ENCODE measurements around the gene GHDC.

GRCh38 chr17:42214156-42214555 is 19.9 kb upstream of the GHDC start:
- no peak for TF ChIP-seq CTCF (conservative IDR thresholded peaks at IDR 0.05)
- TF ChIP-seq EZH2 (IDR thresholded peaks at IDR 0.05; ENCODE audit: low read depth), result no peak
